ENCODE measurements around the gene SEC14L2. TPM values are rescaled to one million over a fixed set of nuclear protein-coding genes. Genes with fewer than 3 reads are reported as not detected.

SEC14L2 gene
- total RNA-seq, 1 experiment from 2014 or later = 33.5 TPM

DNA sequence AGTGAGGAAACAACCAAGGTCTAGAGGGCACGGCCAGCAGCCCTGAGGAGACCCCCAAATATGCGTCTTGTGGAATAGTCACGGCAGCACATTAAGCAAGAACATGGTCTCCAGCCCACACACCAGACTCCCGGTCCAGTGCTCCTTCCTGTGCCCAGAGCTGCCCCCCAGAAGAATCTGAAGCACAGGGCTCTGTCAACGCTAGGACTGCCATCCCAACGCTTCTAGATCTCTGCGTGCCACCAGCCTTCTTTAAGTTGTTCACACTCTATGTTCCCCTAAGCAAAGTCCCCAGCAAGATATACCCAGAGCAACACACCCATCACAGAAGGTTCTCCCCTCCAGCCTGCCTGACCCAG lies 3.5 kb upstream of the SEC14L2 start:
- ChIA-PET POLR2A (interaction anchor here (0.7 kb wide), 1 partner anchor 16 kb away, joined by 3 read pairs; no protein-coding TSS in a partner anchor), CTCF (interaction anchor here (1.0 kb wide), 1 partner anchor 33 kb away, joined by 3 read pairs; no protein-coding TSS in a partner anchor), RAD21 (ENCODE audit: low non-redundant PET in 1 of 2, low total read pairs in 2 of 2, uncharacterized antibody in 2 of 2, unreplicated experiment in 2 of 2) (no interaction called here)
- Histone ChIP-seq H3K4me2 (ENCODE audit: low read length) (no peak overlapping the region), H3K4me1 (ENCODE audit: control insufficient read depth in 1 of 2, insufficient read depth in 2 of 2, low read length in 2 of 2) (peaks cover 11 to 56% of the 10 kb centered on the region in 2 experiments; a peak in 3 of 4 replicates), H4K20me1 (ENCODE audit: insufficient read depth) (no peaks in the 10 kb centered on the region), H3K27ac (ENCODE audit: low read depth, low read length) (no peak overlapping the region), H3K36me3 (ENCODE audit: control insufficient read depth in 1 of 2, insufficient read depth in 2 of 2, low read length in 2 of 2) (no peaks in the 10 kb centered on the region), H2AFZ (ENCODE audit: low read depth, low read length, poor library complexity, severe bottlenecking) (no peak overlapping the region), H3K9ac (ENCODE audit: low read length) (no peak overlapping the region), H3K27me3 (ENCODE audit: insufficient read depth, low read length) (no peaks in the 10 kb centered on the region), H3K4me3 (replicated peaks in 1 of 2; ENCODE audit: low read depth in 1 of 2, low read length in 2 of 2) (no peak overlapping the region), H3K9me2 (ENCODE audit: insufficient read depth) (no peaks in the 10 kb centered on the region), H3K9me3 (ENCODE audit: control insufficient read depth in 1 of 2, insufficient read depth in 1 of 2, low read depth in 1 of 2, low read length in 2 of 2) (peaks cover 0 to 7% of the 10 kb centered on the region in 2 experiments; a peak in 2 of 4 replicates), H3K79me2 (ENCODE audit: insufficient read depth, low read length) (peaks cover 15% of the 10 kb centered on the region)
- intact Hi-C loops (cut with micrococcal nuclease) = no loop called here
- no peak for DNase-seq (ENCODE audit: low read depth, low spot score)
- TF ChIP-seq ZNF274 (IDR thresholded peaks at IDR 0.05; ENCODE audit: low read depth, low read length) (no peak), EZH2 (IDR thresholded peaks at IDR 0.05) (no peak), POLR2A (IDR thresholded peaks at IDR 0.05; ENCODE audit: borderline replicate concordance, extremely low read depth, insufficient read depth, insufficient read length) (no peak), EZH2phosphoT487 (IDR thresholded peaks at IDR 0.05; ENCODE audit: borderline replicate concordance) (no peak), ZFX (IDR thresholded peaks at IDR 0.05) (no peak), ELF1 (IDR thresholded peaks at IDR 0.05; ENCODE audit: borderline replicate concordance, low read depth) (no peak), CBX3 (IDR thresholded peaks at IDR 0.05; ENCODE audit: low read depth) (no peak), YY1 (IDR thresholded peaks at IDR 0.05; ENCODE audit: extremely low read depth, insufficient replicate concordance, low read depth, low read length) (no peak), EGR1 (IDR thresholded peaks at IDR 0.05; ENCODE audit: low read depth) (no peak), JUND (IDR thresholded peaks at IDR 0.05) (no peak), FOSL1 (IDR thresholded peaks at IDR 0.05; ENCODE audit: low read depth) (no peak), POLR2AphosphoS5 (IDR thresholded peaks at IDR 0.05; ENCODE audit: low read depth, low read length) (no peak), RAD21 (IDR thresholded peaks at IDR 0.05; ENCODE audit: low read depth) (no peak), SRF (IDR thresholded peaks at IDR 0.05; ENCODE audit: low read depth) (no peak), SP1 (IDR thresholded peaks at IDR 0.05; ENCODE audit: low read depth) (no peak)
- TF ChIP-seq, protein P1, sequence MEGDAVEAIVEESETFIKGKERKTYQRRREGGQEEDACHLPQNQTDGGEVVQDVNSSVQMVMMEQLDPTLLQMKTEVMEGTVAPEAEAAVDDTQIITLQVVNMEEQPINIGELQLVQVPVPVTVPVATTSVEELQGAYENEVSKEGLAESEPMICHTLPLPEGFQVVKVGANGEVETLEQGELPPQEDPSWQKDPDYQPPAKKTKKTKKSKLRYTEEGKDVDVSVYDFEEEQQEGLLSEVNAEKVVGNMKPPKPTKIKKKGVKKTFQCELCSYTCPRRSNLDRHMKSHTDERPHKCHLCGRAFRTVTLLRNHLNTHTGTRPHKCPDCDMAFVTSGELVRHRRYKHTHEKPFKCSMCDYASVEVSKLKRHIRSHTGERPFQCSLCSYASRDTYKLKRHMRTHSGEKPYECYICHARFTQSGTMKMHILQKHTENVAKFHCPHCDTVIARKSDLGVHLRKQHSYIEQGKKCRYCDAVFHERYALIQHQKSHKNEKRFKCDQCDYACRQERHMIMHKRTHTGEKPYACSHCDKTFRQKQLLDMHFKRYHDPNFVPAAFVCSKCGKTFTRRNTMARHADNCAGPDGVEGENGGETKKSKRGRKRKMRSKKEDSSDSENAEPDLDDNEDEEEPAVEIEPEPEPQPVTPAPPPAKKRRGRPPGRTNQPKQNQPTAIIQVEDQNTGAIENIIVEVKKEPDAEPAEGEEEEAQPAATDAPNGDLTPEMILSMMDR (IDR thresholded peaks at IDR 0.05 in 2 of 3, conservative IDR thresholded peaks at IDR 0.05 in 1 of 3; ENCODE audit: borderline replicate concordance in 1 of 3, insufficient read depth in 1 of 3, low read depth in 2 of 3, low read length in 2 of 3) = no peak
- TF ChIP-seq, protein P2, sequence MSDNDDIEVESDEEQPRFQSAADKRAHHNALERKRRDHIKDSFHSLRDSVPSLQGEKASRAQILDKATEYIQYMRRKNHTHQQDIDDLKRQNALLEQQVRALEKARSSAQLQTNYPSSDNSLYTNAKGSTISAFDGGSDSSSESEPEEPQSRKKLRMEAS (IDR thresholded peaks at IDR 0.05) = no peak
- TF ChIP-seq, protein P3, sequence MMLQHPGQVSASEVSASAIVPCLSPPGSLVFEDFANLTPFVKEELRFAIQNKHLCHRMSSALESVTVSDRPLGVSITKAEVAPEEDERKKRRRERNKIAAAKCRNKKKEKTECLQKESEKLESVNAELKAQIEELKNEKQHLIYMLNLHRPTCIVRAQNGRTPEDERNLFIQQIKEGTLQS (IDR thresholded peaks at IDR 0.05) = no peak
- no peak for ATAC-seq
- BruUV-seq (replicated peaks) = no TSS peak

All from HCT116 (cell line).